Gastrocnemius medialis (tissue), 4 donors: ENCODE measurements around the gene MAPK8IP3. TPM values are rescaled to one million over a fixed set of nuclear protein-coding genes. Genes with fewer than 3 reads are reported as not detected.

Experiments
- ATAC-seq, 2 donors: fragments of 150-250 bp; one replicate each; pipeline ENCODE4 v1.9.1; 2016
- DNase-seq, 2 donors: peaks; one replicate each; pipeline ENCODE4 v3.0.0-alpha.2; 2019
- H3K27ac ChIP-seq, 4 donors: fragments of 200-600 bp; sonication (generic); 1 replicate in 1 of 4; 2 replicates in 3 of 4; pipeline ENCODE4 v1.5.1; 2016 to 2018; ENCODE audit warnings: mild to moderate bottlenecking in 2 of 4, moderate library complexity in 1 of 4
- H3K27me3 ChIP-seq, 3 donors: fragments of 200-600 bp; sonication (generic) in 2 of 3; 1 replicate in 1 of 3; 2 replicates in 2 of 3; pipeline versions ENCODE4 v1.5.1 to v1.6.0; 2016 to 2019; ENCODE audit warnings: mild to moderate bottlenecking in 1 of 3, moderate library complexity in 1 of 3
- H3K36me3 ChIP-seq, 2 donors: fragments of 200-600 bp; sonication (generic) in 1 of 2; one replicate each; pipeline ENCODE4 v1.5.1; 2017 to 2018
- H3K4me1 ChIP-seq, 2 donors: fragments of 200-600 bp; sonication (generic) in 1 of 2; one replicate each; pipeline ENCODE4 v1.5.1; 2016 to 2017; ENCODE audit warnings: mild to moderate bottlenecking in 2 of 2
- H3K4me3 ChIP-seq, 4 donors: fragments of 200-600 bp; sonication (generic) in 3 of 4; 1 replicate in 1 of 4; 2 replicates in 3 of 4; pipeline ENCODE4 v1.5.1; 2016 to 2019; ENCODE audit warnings: mild to moderate bottlenecking in 2 of 4
- H3K9me3 ChIP-seq, 3 donors: fragments of 200-600 bp; sonication (generic) in 2 of 3; 1 replicate in 1 of 3; 2 replicates in 2 of 3; pipeline ENCODE4 v1.5.1; 2016 to 2019
- POLR2A ChIP-seq, 2 donors: fragments of 450-650 bp; IDR thresholded peaks; one replicate each; pipeline ENCODE4 v1.6.1; 2017; ENCODE audit warnings: antibody characterized with exemption in 2 of 2, mild to moderate bottlenecking in 2 of 2, moderate library complexity in 2 of 2
- in situ Hi-C, 4 donors: fragments of 200-750 bp; cut with MboI; loops; one replicate each; pipeline versions ENCODE4 v1.15.0 to v1.8.0; 2017; ENCODE audit warnings: low sequenced_read_pairs in 4 of 4
- intact Hi-C: fragments of 100-400 bp; cut with DNase I; formaldehyde crosslinking; loops from one replicate; pipeline ENCODE4 v1.15.1; 2023; ENCODE audit warnings: low total_unique reads
- total RNA-seq, 4 donors: library from RNA; depleted of rRNA; stranded (reverse); fragments of >200 nt; gene quantifications; one replicate each; pipeline versions ENCODE4 v1.1.0 to v1.2.3, GENCODE V29; 2016
- TF ChIP-seq, protein P1 (sequence below), 5 experiments: fragments of 450-650 bp in 3 of 5; fragments of 200-600 bp in 2 of 5; sonication (generic) in 2 of 5; IDR thresholded peaks in 4 of 5; conservative IDR thresholded peaks in 1 of 5; 1 replicate in 4 of 5; 2 replicates in 1 of 5; pipeline ENCODE4 v1.5.1; 2016 to 2019; ENCODE audit warnings: antibody characterized with exemption in 5 of 5, mild to moderate bottlenecking in 3 of 5, moderate library complexity in 3 of 5

MAPK8IP3 gene
- total RNA-seq, 4 donors from 2014 or later = 6.5 to 22.6 (median 13.9) TPM

DNA sequence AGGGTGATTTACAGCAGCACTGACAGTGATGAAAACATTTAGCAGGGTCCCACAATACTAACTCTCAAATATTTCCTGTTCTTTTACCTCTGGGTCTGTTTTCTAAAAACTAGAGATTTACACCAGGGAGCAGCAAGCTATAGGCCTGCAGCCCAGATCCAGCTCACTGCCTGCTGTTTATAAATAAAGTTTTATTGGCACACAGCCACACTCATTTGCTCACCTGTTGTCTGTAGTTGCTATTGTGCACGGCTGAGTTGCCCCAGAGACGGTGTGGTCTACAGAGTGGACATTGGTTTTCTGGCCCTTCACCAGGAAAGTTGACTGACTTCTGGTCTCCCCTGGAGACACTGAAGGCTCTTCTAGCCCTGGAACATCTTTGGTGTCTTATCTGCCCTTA is 44.2 kb upstream of the MAPK8IP3 start:
- no peak overlapping the region for H3K4me3 ChIP-seq
- no peaks in the 10 kb centered on the region for H3K9me3 ChIP-seq
- TF ChIP-seq, protein P1, sequence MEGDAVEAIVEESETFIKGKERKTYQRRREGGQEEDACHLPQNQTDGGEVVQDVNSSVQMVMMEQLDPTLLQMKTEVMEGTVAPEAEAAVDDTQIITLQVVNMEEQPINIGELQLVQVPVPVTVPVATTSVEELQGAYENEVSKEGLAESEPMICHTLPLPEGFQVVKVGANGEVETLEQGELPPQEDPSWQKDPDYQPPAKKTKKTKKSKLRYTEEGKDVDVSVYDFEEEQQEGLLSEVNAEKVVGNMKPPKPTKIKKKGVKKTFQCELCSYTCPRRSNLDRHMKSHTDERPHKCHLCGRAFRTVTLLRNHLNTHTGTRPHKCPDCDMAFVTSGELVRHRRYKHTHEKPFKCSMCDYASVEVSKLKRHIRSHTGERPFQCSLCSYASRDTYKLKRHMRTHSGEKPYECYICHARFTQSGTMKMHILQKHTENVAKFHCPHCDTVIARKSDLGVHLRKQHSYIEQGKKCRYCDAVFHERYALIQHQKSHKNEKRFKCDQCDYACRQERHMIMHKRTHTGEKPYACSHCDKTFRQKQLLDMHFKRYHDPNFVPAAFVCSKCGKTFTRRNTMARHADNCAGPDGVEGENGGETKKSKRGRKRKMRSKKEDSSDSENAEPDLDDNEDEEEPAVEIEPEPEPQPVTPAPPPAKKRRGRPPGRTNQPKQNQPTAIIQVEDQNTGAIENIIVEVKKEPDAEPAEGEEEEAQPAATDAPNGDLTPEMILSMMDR (IDR thresholded peaks at IDR 0.05 in 4 of 5, conservative IDR thresholded peaks at IDR 0.05 in 1 of 5) = no peak
- no peak for TF ChIP-seq POLR2A (IDR thresholded peaks at IDR 0.05)
- in situ Hi-C loops (no loop called here), intact Hi-C loops (no loop called here)
- no peaks in the 10 kb centered on the region for H3K27me3 ChIP-seq
- H3K36me3 ChIP-seq = peaks cover 0 to 84% of the 10 kb centered on the region in 2 donors
- no peak for DNase-seq
- H3K4me1 ChIP-seq = no peaks in the 10 kb centered on the region
- H3K27ac ChIP-seq = no peak overlapping the region
- ATAC-seq = no peak

DNA sequence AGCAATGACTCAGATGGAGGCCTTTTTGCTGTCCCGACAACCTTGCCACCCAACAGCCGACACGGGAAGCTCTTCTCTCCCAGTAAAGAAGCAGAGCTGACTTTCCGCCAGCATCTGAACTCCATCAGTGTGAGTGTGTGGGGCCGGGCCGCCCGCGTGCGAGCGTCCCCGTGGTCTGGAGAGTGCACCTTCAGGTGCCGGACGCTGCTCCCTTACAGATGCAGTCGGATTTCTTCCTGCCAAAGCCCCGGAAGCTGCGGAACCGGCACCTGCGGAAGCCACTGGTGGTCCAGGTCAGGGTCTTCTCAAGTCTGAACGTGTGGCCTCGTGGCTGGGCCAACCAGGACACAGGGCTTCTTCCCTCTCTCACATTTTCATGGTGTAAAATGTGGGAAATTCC is 43.5 kb upstream of the MAPK8IP3 start:
- Histone ChIP-seq H3K9me3 (no peaks in the 10 kb centered on the region), H3K27me3 (no peaks in the 10 kb centered on the region), H3K4me1 (no peaks in the 10 kb centered on the region), H3K36me3 (peaks cover 0 to 84% of the 10 kb centered on the region in 2 donors), H3K27ac (no peak overlapping the region), H3K4me3 (no peak overlapping the region)
- in situ Hi-C loops = no loop called here
- DNase-seq (no peak), ATAC-seq (no peak)
- TF ChIP-seq, protein P1 (IDR thresholded peaks at IDR 0.05 in 4 of 5, conservative IDR thresholded peaks at IDR 0.05 in 1 of 5) = no peak
- TF ChIP-seq POLR2A (IDR thresholded peaks at IDR 0.05) = no peak
- intact Hi-C loops = no loop called here

DNA sequence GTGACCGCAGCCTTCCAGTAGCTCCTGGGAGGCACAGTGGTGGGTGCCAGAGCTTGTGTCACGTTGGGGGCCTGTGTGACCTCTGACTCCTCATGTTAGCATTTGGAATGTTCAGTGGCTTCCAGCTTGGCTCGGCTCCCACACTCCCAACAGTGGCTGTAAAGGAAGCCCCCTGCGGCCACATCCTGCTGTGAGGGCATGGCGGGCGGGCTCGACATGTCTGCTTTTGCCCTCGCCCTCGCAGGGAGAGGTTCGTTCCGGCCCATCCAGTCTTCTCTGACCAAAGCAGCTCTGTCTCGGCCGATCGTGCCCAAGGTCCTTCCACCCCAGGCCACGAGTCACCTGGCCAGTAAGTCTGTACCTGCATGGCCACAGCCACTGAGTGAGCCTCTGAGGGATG is 40.2 kb upstream of the MAPK8IP3 start:
- in situ Hi-C loops (no loop called here), intact Hi-C loops (no loop called here)
- Histone ChIP-seq H3K4me1 (no peaks in the 10 kb centered on the region), H3K9me3 (no peaks in the 10 kb centered on the region), H3K4me3 (no peak overlapping the region), H3K27ac (no peak overlapping the region), H3K27me3 (no peaks in the 10 kb centered on the region), H3K36me3 (peaks cover 0 to 91% of the 10 kb centered on the region in 2 donors)
- TF ChIP-seq, protein P1 (IDR thresholded peaks at IDR 0.05 in 4 of 5, conservative IDR thresholded peaks at IDR 0.05 in 1 of 5) = no peak
- TF ChIP-seq POLR2A (IDR thresholded peaks at IDR 0.05) = no peak
- DNase-seq (no peak), ATAC-seq (no peak)

DNA sequence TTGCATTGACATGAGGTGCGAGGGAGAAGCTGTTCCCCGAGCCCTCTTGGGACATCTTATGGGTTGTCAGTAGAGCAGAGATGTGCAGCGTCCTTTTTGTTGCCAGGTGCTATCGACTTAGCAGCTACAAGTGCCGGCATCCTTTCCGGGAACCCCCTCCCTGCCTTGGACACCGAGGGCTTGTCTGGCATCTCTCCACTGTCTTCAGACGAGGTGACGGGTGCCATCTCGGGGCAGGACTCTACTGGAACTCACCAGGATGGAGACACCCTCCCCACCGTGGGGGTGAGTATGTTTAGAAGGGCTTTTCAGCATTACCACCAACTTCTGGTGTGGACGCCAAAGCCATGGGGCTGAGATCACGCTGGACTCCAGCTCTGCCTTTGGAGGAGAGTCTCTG is 39.7 kb upstream of the MAPK8IP3 start:
- no peaks in the 10 kb centered on the region for H3K4me1 ChIP-seq
- no peaks in the 10 kb centered on the region for H3K9me3 ChIP-seq
- ATAC-seq (no peak), DNase-seq (no peak)
- H3K27me3 ChIP-seq = no peaks in the 10 kb centered on the region
- in situ Hi-C loops (no loop called here), intact Hi-C loops (no loop called here)
- H3K27ac ChIP-seq = no peak overlapping the region
- TF ChIP-seq, protein P1 (IDR thresholded peaks at IDR 0.05 in 4 of 5, conservative IDR thresholded peaks at IDR 0.05 in 1 of 5) = no peak
- TF ChIP-seq POLR2A (IDR thresholded peaks at IDR 0.05) = no peak
- peaks cover 0 to 96% of the 10 kb centered on the region in 2 donors for H3K36me3 ChIP-seq
- H3K4me3 ChIP-seq = no peak overlapping the region

DNA sequence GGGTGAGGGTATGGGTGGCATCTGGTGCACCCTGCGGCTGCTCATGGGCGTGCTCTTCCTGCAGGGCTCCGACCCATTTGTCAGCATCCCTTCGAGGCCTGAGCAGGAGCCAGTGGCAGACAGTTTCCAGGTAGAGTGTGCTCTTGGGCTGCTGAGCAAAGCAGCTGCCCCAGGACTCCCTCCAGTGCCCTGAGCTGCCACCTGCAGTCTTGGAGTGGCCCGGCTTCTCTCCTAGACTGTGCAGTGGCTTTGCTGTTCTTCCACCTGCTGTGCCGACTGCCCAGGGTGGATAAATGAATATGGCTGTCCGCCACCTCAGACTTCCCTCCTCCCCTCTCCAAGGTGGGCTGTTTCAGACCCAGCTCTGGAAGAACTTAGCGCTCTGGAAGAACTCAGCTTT is 38.7 kb upstream of the MAPK8IP3 start:
- in situ Hi-C loops (no loop called here), intact Hi-C loops (no loop called here)
- H3K36me3 ChIP-seq = peaks cover 0 to 98% of the 10 kb centered on the region in 2 donors
- ATAC-seq = no peak
- H3K4me1 ChIP-seq = no peaks in the 10 kb centered on the region
- H3K9me3 ChIP-seq = no peaks in the 10 kb centered on the region
- no peaks in the 10 kb centered on the region for H3K27me3 ChIP-seq
- no peak overlapping the region for H3K4me3 ChIP-seq
- DNase-seq = no peak
- TF ChIP-seq, protein P1 (IDR thresholded peaks at IDR 0.05 in 4 of 5, conservative IDR thresholded peaks at IDR 0.05 in 1 of 5) = no peak
- no peak for TF ChIP-seq POLR2A (IDR thresholded peaks at IDR 0.05)
- no peak overlapping the region for H3K27ac ChIP-seq
